ENCODE measurements around the gene MAGI1. TPM values are rescaled to one million over a fixed set of nuclear protein-coding genes. Genes with fewer than 3 reads are reported as not detected.
"Not testable (repeated sequence)": the region's sequence is repeated elsewhere in the genome, so short reads cannot be mapped to it uniquely, and the experiment has no call there.

MAGI1 gene
- total and polyA plus RNA-seq, 10 donors: 3.5 to 104 (median 62.3) TPM

DNA sequence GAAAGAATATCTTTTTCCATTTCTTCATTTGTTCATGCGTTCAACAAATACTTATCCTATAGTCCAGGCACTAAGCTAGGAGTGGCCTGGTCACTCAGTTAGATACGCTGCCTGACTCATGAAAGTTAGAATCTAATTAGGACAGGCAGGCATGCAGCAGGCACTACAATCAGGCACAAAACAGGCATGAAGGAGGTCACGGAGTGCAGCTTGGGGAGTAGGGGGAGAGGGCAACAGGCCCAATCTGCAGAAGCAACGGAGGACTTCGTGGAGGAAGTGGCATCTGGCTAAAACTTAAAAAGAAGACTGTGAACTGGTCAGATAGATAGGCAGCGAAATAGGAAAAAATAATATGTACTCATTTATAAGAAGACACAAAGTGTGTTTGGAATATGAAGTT is 420.9 kb downstream of the MAGI1 start:
- H3K27ac ChIP-seq: no peak overlapping the region
- no peak for DNase-seq
- H3K4me3 ChIP-seq: no peak overlapping the region
- no peaks in the 10 kb centered on the region for H3K27me3 ChIP-seq (replicated peaks in 1 of 7)
- no peaks in the 10 kb centered on the region for H3K9me3 ChIP-seq
- 79 to 91% (median 87%) methylated on average over 6 of the region's 6 CpGs for WGBS, 5 donors
- TF ChIP-seq POLR2AphosphoS5 (IDR thresholded peaks at IDR 0.05) (no peak), CTCF (IDR thresholded peaks at IDR 0.05 in 8 of 11, conservative IDR thresholded peaks at IDR 0.05 in 3 of 11) (no peak), POLR2A (IDR thresholded peaks at IDR 0.05) (no peak)
- intact Hi-C loops (cut with DNase I; ENCODE audit: low total_unique reads): no loop called here
- peaks cover 0 to 10% (median 0%) of the 10 kb centered on the region in 6 donors for H3K4me1 ChIP-seq
- no peaks in the 10 kb centered on the region for H3K36me3 ChIP-seq

- Histone ChIP-seq H3K27ac (no peak overlapping the region), H3K9me3 (no peaks in the 10 kb centered on the region), H3K4me3 (no peak overlapping the region), H3K4me1 (peaks cover 0 to 10% (median 0%) of the 10 kb centered on the region in 6 donors), H3K27me3 (replicated peaks in 1 of 7) (no peaks in the 10 kb centered on the region), H3K36me3 (no peaks in the 10 kb centered on the region)
- DNase-seq: no peak
- WGBS, 5 donors: 76 to 85% (median 82%) methylated on average over 4 of the region's 4 CpGs
- intact Hi-C loops (cut with DNase I; ENCODE audit: low total_unique reads): no loop called here
- TF ChIP-seq POLR2A (IDR thresholded peaks at IDR 0.05) (no peak), CTCF (IDR thresholded peaks at IDR 0.05 in 8 of 11, conservative IDR thresholded peaks at IDR 0.05 in 3 of 11) (no peak), POLR2AphosphoS5 (IDR thresholded peaks at IDR 0.05) (no peak)
Observed at GRCh38 chr3:65617209-65617608, 421.5 kb downstream of the MAGI1 start.

- WGBS, 5 donors: 80 to 95% (median 86%) methylated on average over 1 of the region's 1 CpG
Observed at GRCh38 chr3:65616563-65616962, 422.2 kb downstream of the MAGI1 start.

GRCh38 chr3:65615329-65615728 is 423.4 kb downstream of the MAGI1 start:
- H3K4me1 ChIP-seq: peaks cover 0 to 10% (median 0%) of the 10 kb centered on the region in 6 donors
- H3K4me3 ChIP-seq: no peak overlapping the region
- no peaks in the 10 kb centered on the region for H3K36me3 ChIP-seq
- WGBS, 5 donors: 78 to 89% (median 82%) methylated on average over 4 of the region's 4 CpGs
- no peaks in the 10 kb centered on the region for H3K9me3 ChIP-seq
- TF ChIP-seq POLR2AphosphoS5 (IDR thresholded peaks at IDR 0.05): no peak
- TF ChIP-seq POLR2A (IDR thresholded peaks at IDR 0.05): no peak
- H3K27me3 ChIP-seq (replicated peaks in 1 of 7): no peaks in the 10 kb centered on the region
- intact Hi-C loops (cut with DNase I; ENCODE audit: low total_unique reads): no loop called here
- DNase-seq: no peak
- H3K27ac ChIP-seq: no peak overlapping the region

More at GRCh38 chr3:65616563-65616962, 422.2 kb downstream of the MAGI1 start:
- intact Hi-C loops (cut with DNase I; ENCODE audit: low total_unique reads): no loop called here
- Histone ChIP-seq H3K4me1 (peaks cover 0 to 10% (median 0%) of the 10 kb centered on the region in 6 donors), H3K9me3 (no peaks in the 10 kb centered on the region), H3K27me3 (replicated peaks in 1 of 7) (no peaks in the 10 kb centered on the region), H3K27ac (no peak overlapping the region), H3K36me3 (no peaks in the 10 kb centered on the region), H3K4me3 (no peak overlapping the region)
- TF ChIP-seq POLR2AphosphoS5 (IDR thresholded peaks at IDR 0.05) (no peak), CTCF (IDR thresholded peaks at IDR 0.05 in 8 of 11, conservative IDR thresholded peaks at IDR 0.05 in 3 of 11) (no peak), POLR2A (IDR thresholded peaks at IDR 0.05) (no peak)
- no peak for DNase-seq

DNA sequence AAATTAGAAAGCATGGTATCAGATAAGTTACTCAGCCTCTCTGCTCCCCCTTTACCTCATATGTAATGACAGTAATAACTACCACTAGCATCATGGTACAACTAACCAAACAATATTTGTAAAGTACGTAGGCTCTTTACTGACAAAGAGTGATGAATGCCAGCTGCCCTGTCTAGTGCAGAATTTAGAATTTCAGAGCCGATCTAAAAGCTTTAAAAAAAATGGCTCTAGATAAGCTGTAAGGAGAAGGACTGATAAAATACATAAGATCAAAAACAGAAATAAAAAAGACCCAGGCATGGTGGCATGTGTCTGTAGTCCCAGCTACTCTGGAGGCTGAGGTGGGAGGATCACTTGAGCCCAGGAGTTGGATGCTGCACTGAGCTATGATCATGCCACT is 424.1 kb downstream of the MAGI1 start:
- Histone ChIP-seq H3K4me3 (no peak overlapping the region), H3K27ac (no peak overlapping the region), H3K36me3 (no peaks in the 10 kb centered on the region), H3K27me3 (replicated peaks in 1 of 7) (no peaks in the 10 kb centered on the region), H3K9me3 (no peaks in the 10 kb centered on the region), H3K4me1 (peaks cover 0 to 4% (median 0%) of the 10 kb centered on the region in 6 donors)
- DNase-seq: no peak
- TF ChIP-seq POLR2A (IDR thresholded peaks at IDR 0.05): no peak
- TF ChIP-seq POLR2AphosphoS5 (IDR thresholded peaks at IDR 0.05): no peak
- TF ChIP-seq CTCF (IDR thresholded peaks at IDR 0.05 in 8 of 11, conservative IDR thresholded peaks at IDR 0.05 in 3 of 11): no peak
- intact Hi-C loops (cut with DNase I; ENCODE audit: low total_unique reads): no loop called here
- 58 to 86% (median 78%) methylated on average over 2 of the region's 2 CpGs for WGBS, 5 donors

DNA sequence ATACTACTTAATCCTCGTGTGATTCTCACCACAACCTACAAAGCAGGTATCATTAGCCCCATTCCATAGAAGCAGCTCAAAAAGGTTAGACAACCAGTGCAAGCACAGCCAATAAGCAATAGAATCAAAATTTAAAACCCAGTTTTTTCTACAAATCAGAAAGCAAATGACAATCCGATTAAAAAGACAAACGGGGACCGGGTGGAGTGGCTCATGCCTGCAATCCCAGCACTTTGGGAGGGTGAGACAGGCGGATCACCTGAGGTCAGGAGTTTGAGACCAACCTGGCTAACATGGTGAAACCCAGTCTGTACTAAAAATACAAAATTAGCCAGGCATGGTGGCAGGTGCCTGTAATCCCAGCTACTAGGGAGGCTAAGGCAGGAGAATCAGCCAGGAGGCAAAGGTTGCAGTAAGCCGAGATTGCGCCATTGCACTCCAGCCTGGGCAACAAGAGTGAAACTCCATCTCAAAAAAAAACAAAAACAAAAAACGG is 430.7 kb downstream of the MAGI1 start:
- H3K4me3 ChIP-seq; H3K36me3 ChIP-seq; DNase-seq; H3K9me3 ChIP-seq; H3K4me1 ChIP-seq; H3K27me3 ChIP-seq (replicated peaks in 1 of 7); H3K27ac ChIP-seq; intact Hi-C loops (cut with DNase I; ENCODE audit: low total_unique reads): not testable (repeated sequence)
- WGBS, 5 donors: 84 to 95% (median 90%) methylated on average over 8 of the region's 8 CpGs
